Astrocyte of the spinal cord (primary cell): ENCODE data around the gene SNAP91.
A peak's percentile ranks its signal among the peaks of the same experiment; 100 is the strongest.

ENCODE experiments used
- DNase-seq: peaks from one replicate; pipeline ENCODE4 v3.0.0; 2011; ENCODE audit warnings: low read depth, low spot score
- H3K4me3 ChIP-seq: 2 replicates; pipeline ENCODE4 v1.5.1; 2011; ENCODE audit warnings: low read depth, mild to moderate bottlenecking, low read length, moderate library complexity
- in situ Hi-C: cut with HindIII; loops from 2 replicates; pipeline ENCODE4 v1.10.0; 2017; ENCODE audit warnings: low sequenced_read_pairs
- TF ChIP-seq, protein P1 (sequence below): IDR thresholded peaks from 2 replicates; pipeline ENCODE4 v1.5.1; 2012; ENCODE audit warnings: low read depth, mild to moderate bottlenecking, low read length, inconsistent platforms

SNAP91 gene

DNA sequence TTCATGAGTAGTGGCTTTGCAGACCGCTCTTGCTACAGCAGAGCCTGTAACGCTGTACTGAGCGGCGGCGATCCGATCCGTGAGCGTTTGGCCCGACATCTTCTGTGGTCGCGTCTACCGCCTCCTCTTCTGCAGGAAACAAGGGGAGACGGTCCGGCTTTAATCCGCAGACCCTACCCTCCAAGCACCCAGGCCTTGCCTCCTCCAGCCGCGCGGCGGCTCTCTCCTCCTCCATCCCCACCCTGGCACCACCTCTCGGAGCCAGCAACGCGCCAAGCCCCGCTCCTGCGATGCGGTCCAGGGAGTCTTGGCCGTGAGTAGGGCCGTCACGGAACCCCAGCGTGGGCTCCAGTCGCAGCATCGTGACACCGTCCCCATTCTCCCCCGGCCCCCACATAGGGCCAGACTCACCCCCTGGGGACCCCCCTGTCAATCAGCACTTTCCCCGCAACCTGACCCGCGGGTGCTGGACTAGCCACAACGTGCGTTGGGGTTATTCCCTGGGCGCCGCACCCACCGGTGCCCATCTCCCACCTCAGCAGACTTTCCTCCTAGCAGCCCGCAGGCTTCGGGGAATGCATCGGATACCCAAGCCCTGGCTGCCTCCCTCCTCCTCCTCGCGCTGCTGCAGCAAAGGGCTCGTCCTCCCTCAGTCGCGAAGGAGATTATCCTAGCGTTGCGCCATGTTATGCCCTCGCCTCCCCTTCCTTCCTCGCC is 914 bp downstream of the SNAP91 start:
- in situ Hi-C loops, result no loop called here
- H3K4me3 ChIP-seq, result peak overlapping the region; percentile 42
- DNase-seq, result no peak
- TF ChIP-seq, protein P1, sequence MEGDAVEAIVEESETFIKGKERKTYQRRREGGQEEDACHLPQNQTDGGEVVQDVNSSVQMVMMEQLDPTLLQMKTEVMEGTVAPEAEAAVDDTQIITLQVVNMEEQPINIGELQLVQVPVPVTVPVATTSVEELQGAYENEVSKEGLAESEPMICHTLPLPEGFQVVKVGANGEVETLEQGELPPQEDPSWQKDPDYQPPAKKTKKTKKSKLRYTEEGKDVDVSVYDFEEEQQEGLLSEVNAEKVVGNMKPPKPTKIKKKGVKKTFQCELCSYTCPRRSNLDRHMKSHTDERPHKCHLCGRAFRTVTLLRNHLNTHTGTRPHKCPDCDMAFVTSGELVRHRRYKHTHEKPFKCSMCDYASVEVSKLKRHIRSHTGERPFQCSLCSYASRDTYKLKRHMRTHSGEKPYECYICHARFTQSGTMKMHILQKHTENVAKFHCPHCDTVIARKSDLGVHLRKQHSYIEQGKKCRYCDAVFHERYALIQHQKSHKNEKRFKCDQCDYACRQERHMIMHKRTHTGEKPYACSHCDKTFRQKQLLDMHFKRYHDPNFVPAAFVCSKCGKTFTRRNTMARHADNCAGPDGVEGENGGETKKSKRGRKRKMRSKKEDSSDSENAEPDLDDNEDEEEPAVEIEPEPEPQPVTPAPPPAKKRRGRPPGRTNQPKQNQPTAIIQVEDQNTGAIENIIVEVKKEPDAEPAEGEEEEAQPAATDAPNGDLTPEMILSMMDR, result no peak

DNA sequence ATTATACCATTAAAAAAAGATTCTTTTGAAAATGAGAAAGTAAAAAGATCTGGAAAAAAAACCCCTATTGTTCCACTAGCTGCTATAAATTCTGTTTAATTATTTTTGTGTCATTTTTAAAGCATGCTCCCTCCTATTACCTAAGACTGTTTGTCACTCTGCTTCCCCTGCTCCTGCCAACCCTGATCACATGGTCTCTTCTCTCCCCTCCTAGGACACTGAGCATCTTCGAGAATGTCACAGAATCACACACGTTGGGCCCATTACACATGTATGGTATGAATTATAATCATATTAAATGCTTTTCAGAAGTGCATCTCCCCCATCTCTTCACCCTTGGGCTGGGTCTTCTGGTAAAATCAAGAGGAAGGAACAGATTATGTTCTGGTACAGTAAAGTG is 6.2 kb downstream of the SNAP91 start:
- no peak overlapping the region for H3K4me3 ChIP-seq
- TF ChIP-seq, protein P1, result no peak
- no peak for DNase-seq
- in situ Hi-C loops, result no loop called here

DNA sequence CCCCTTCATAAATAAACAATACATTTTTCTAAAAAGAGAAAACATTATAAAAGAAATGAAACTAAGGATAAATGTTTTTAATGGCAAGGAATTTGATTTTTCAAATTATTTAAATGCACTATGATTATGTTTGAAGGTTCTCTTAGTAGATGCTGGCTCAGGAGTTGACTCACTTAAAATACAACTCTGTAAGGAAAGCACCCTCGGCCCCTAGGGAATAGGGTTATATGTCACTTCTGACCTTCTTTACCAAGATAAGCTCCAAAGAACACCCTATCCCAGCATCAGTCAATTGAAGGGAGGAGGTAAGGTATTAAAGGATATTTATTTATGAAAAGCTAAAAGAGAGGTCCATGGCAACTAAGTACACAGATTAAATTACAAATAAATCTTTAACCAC is 6.8 kb downstream of the SNAP91 start:
- DNase-seq, result no peak
- H3K4me3 ChIP-seq, result no peak overlapping the region
- in situ Hi-C loops, result no loop called here
- TF ChIP-seq, protein P1, result no peak

GRCh38 chr6:83696674-83697073 is 12.2 kb downstream of the SNAP91 start:
- TF ChIP-seq, protein P1, result no peak
- in situ Hi-C loops, result no loop called here
- H3K4me3 ChIP-seq, result no peak overlapping the region
- DNase-seq, result no peak

- no peak for DNase-seq
- in situ Hi-C loops, result no loop called here
- H3K4me3 ChIP-seq, result no peak overlapping the region
- TF ChIP-seq, protein P1, result no peak
These were observed 23.4 kb downstream of the SNAP91 start for GRCh38 chr6:83685481-83685880.

- H3K4me3 ChIP-seq, result no peak overlapping the region
- DNase-seq, result no peak
- in situ Hi-C loops, result no loop called here
- TF ChIP-seq, protein P1, result no peak
These were observed 31.1 kb downstream of the SNAP91 start for GRCh38 chr6:83677791-83678190.
